K562 (cell line): Measurements from ENCODE around the gene FCGBP. TPM values are rescaled to one million over a fixed set of nuclear protein-coding genes. Genes with fewer than 3 reads are reported as not detected.

Experiments used
- ATAC-seq: fragments of 200-7000 bp; cut with Tn5 transposase; 3 replicates; pipeline ENCODE4 v1.9.1; 2020; ENCODE audit warnings: moderate library complexity
- BruUV-seq: library from RNA; stranded (reverse); fragments of 400-500 nt; replicated peaks from 2 replicates; lab custom pipeline; 2021; lab: Mats Ljungman, UMichigan
- CTCF ChIA-PET: fragments of 300-600 bp; formaldehyde crosslinking; extraction: SDS; loops from one replicate; lab custom pipeline; 2021; ENCODE audit warnings: low intra/inter-chr PET ratio; lab: Yijun Ruan, JAX
- POLR2A ChIA-PET: fragments of 300-600, 350-650 bp; sonication (Branson Sonifier 250); formaldehyde crosslinking; extraction: SDS; loops from one replicate; lab custom pipeline; 2021; ENCODE audit warnings: antibody characterized with exemption, inconsistent platforms; lab: Yijun Ruan, JAX
- DNase-seq, 4 experiments: peaks; one replicate each; pipeline versions ENCODE4 v3.0.0 to v3.0.0-alpha.2; 2011 to 2018; ENCODE audit warnings: low spot score in 3 of 4, mixed read lengths in 3 of 4; ENCODE audit errors: extremely low read depth in 1 of 4
- FAIRE-seq: peaks from 2 replicates; lab custom pipeline; 2011; peaks lifted over from hg19 to GRCh38; lab: Jason Lieb, UNC
- H2AFZ ChIP-seq: 2 replicates; pipeline ENCODE4 v1.6.0; 2011; ENCODE audit warnings: low read depth, low read length, control low read depth, inconsistent platforms
- H3K27ac ChIP-seq: fragments of 200-600 bp; 3 replicates; pipeline ENCODE4 v1.8.0; 2011; ENCODE audit warnings: low read depth, mild to moderate bottlenecking, control low read depth, inconsistent platforms, low read length, moderate library complexity, mixed read lengths; ENCODE audit errors: extremely low read depth
- H3K27me3 ChIP-seq, 2 experiments: fragments of 300-600 bp in 1 of 2; 2 replicates in 1 of 2; 3 replicates in 1 of 2; pipeline versions ENCODE4 v1.6.0 to v1.8.0; 2011; ENCODE audit warnings: inconsistent platforms in 2 of 2, low read length in 2 of 2, mild to moderate bottlenecking in 1 of 2, mixed read lengths in 1 of 2, moderate library complexity in 1 of 2; ENCODE audit not compliant: control insufficient read depth in 2 of 2, insufficient read depth in 2 of 2
- H3K36me3 ChIP-seq: fragments of 300-600 bp; 3 replicates; pipeline ENCODE4 v1.8.0; 2011; ENCODE audit warnings: mild to moderate bottlenecking, low read length, inconsistent platforms; ENCODE audit not compliant: control insufficient read depth, insufficient read depth
- H3K4me1 ChIP-seq, 2 experiments: fragments of 200-600 bp in 1 of 2; replicated peaks in 1 of 2; 2 replicates in 1 of 2; 3 replicates in 1 of 2; pipeline versions ENCODE4 v1.5.1 to v1.8.0; 2011; ENCODE audit warnings: inconsistent platforms in 2 of 2, low read length in 2 of 2, mild to moderate bottlenecking in 1 of 2, mixed read lengths in 1 of 2, moderate library complexity in 1 of 2; ENCODE audit not compliant: control insufficient read depth in 2 of 2, insufficient read depth in 2 of 2
- H3K4me2 ChIP-seq: 2 replicates; pipeline ENCODE4 v1.6.1; 2011; ENCODE audit warnings: low read length, control low read depth, inconsistent platforms, mixed read lengths; ENCODE audit not compliant: insufficient read depth
- H3K4me3 ChIP-seq: fragments of 200-600 bp; sonication (generic), shearing (Covaris generic); 2 replicates; pipeline ENCODE4 v1.5.1; 2016; ENCODE audit warnings: control low read depth, inconsistent platforms
- H3K79me2 ChIP-seq: fragments of 200-600 bp; 3 replicates; pipeline ENCODE4 v1.8.0; 2011; ENCODE audit warnings: low read length, inconsistent platforms; ENCODE audit not compliant: control insufficient read depth, insufficient read depth
- H3K9ac ChIP-seq, 2 experiments: 2 replicates each; pipeline versions ENCODE4 v1.6.0 to v1.6.1; 2011; ENCODE audit warnings: low read depth in 2 of 2, low read length in 2 of 2, control low read depth in 1 of 2, inconsistent platforms in 1 of 2, mild to moderate bottlenecking in 1 of 2, mixed read lengths in 1 of 2; ENCODE audit not compliant: insufficient read depth in 1 of 2
- H3K9me1 ChIP-seq: one replicate; pipeline ENCODE4 v1.6.0; 2011; ENCODE audit warnings: inconsistent platforms, mild to moderate bottlenecking, low read length, moderate library complexity; ENCODE audit not compliant: control insufficient read depth, insufficient read depth
- H3K9me3 ChIP-seq: replicated peaks from 2 replicates; pipeline ENCODE4 v1.5.1; 2011; ENCODE audit warnings: low read depth, low read length, inconsistent platforms; ENCODE audit not compliant: control insufficient read depth, insufficient read depth
- H4K20me1 ChIP-seq: replicated peaks from 2 replicates; pipeline ENCODE4 v1.6.1; 2011; ENCODE audit warnings: low read length, inconsistent platforms, mixed read lengths; ENCODE audit not compliant: control insufficient read depth, insufficient read depth
- HSF4 ChIP-seq: fragments of 250-450 bp; sonication (Bioruptor Pico); IDR thresholded peaks from 2 replicates; pipeline ENCODE4 v2.1.2; 2022; ENCODE audit warnings: mild to moderate bottlenecking, moderate library complexity, borderline replicate concordance
- NR0B1 ChIP-seq: fragments of 450-650 bp; IDR thresholded peaks from one replicate; pipeline ENCODE4 v1.6.1; 2018; ENCODE audit warnings: mild to moderate bottlenecking, moderate library complexity; ENCODE audit not compliant: partially characterized antibody
- RBM15 ChIP-seq: fragments of 200-400 bp; formaldehyde crosslinking; IDR thresholded peaks from 2 replicates; pipeline ENCODE4 v1.6.1; 2018; ENCODE audit warnings: mild to moderate bottlenecking, low read length, moderate library complexity; ENCODE audit not compliant: insufficient read depth
- SMARCE1 ChIP-seq: fragments of 450-650 bp; IDR thresholded peaks from 2 replicates; pipeline ENCODE4 v1.7.1; 2016; ENCODE audit warnings: mild to moderate bottlenecking
- TGIF2 ChIP-seq: sonication (generic); formaldehyde crosslinking; IDR thresholded peaks from 2 replicates; pipeline ENCODE4 v1.8.1; 2022; ENCODE audit warnings: mild to moderate bottlenecking, missing genetic modification reagents, moderate library complexity
- WGBS: fragments of 100-300 bp; shearing (Covaris generic); methylation state at CpG from one replicate; pipeline ENCODE4 v1.1.6; 2016; ENCODE audit warnings: low coverage, mixed read lengths; ENCODE audit not compliant: insufficient coverage; ENCODE audit errors: missing lambda C conversion rate; 5-methylcytosine and 5-hydroxymethylcytosine counted together
- in situ Hi-C: fragments of 300-500 bp; cut with MboI; formaldehyde crosslinking; loops from 4 replicates; pipeline ENCODE4 v1.15.0; 2018; ENCODE audit warnings: inconsistent platforms, mixed read lengths
- intact Hi-C: fragments of 100-400 bp; cut with micrococcal nuclease; formaldehyde crosslinking; loops from 2 replicates; pipeline ENCODE4 v1.14.2; 2022
- polyA plus RNA-seq, 8 experiments: library from polyadenylated mRNA; depleted of rRNA in 4 of 8; stranded (reverse) in 5 of 8; unstranded in 3 of 8; fragments of >200 nt; fragmentation: Nextera tagmentation in 2 of 8; fragmentation: Illumina TruSeq in 1 of 8; extraction: Ambion mirVana in 2 of 8; extraction: Trizol in 1 of 8; gene quantifications; 2 replicates each; pipeline versions ENCODE4 v1.2.1 to v1.2.3, GENCODE V29; 2011 to 2014; ENCODE audit warnings: inconsistent platforms in 1 of 8, missing spikeins in 1 of 8
- total RNA-seq, 7 experiments: library from RNA; depleted of rRNA in 6 of 7; stranded (reverse); fragments of >200 nt in 6 of 7; fragmentation: Illumina TruSeq in 2 of 7; extraction: Trizol in 2 of 7; gene quantifications; 2 replicates each; pipeline versions ENCODE4 v1.2.1 to v1.2.3, GENCODE V29; 2011 to 2021; ENCODE audit warnings: low replicate concordance in 1 of 7
- TF ChIP-seq, protein P1 (sequence below): IDR thresholded peaks from 2 replicates; pipeline ENCODE4 v1.6.1; 2011; ENCODE audit not compliant: insufficient read length; ENCODE audit errors: extremely low read depth
- TF ChIP-seq, protein P2 (sequence below), 2 experiments: fragments of 450-650 bp in 1 of 2; sonication (generic) in 1 of 2; formaldehyde crosslinking in 1 of 2; IDR thresholded peaks in 1 of 2; conservative IDR thresholded peaks in 1 of 2; 2 replicates each; pipeline versions ENCODE4 v1.6.1 to v1.8.1; 2016 to 2023; ENCODE audit warnings: mild to moderate bottlenecking in 2 of 2, moderate library complexity in 2 of 2, inconsistent platforms in 1 of 2, missing genetic modification reagents in 1 of 2

Gene FCGBP
- total and polyA plus RNA-seq, 9 of the 15 experiments (the other 6 are each of a cell fraction or from before 2014, with no cell fraction given): 0.01 to 1.5 (median 0.13) TPM; not detected in 4

DNA sequence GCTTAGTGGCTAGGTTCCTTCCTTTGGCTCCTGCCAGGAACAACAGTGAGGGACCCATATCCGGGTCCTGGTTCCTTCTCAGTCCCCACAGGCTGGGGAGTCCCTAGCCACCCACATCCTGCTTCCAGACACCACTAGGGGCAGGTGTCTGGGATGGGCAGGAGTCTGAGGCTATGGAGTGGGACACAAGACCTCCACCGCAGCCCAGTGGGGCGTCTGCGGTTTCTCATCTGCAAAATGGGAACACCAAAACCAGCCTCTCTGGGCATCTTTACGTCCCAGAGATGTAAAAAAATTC lies 879 bp upstream of the FCGBP start:
- Histone ChIP-seq H3K36me3 (no peaks in the 10 kb centered on the region), H3K9me3 (no peaks in the 10 kb centered on the region; the same call in 1 of the 2 replicates), H3K4me3 (no peak overlapping the region), H3K27me3 (peaks cover 0 to 13% of the 10 kb centered on the region in 2 experiments; a peak in 2 of 5 replicates), H3K4me2 (no peak overlapping the region), H2AFZ (no peak overlapping the region), H3K27ac (no peak overlapping the region), H4K20me1 (no peaks in the 10 kb centered on the region), H3K9ac (no peak overlapping the region), H3K4me1 (peaks cover 0 to 5% of the 10 kb centered on the region in 2 experiments; a peak in 2 of 5 replicates), H3K79me2 (no peaks in the 10 kb centered on the region), H3K9me1 (no peaks in the 10 kb centered on the region)
- BruUV-seq: no TSS peak
- in situ Hi-C loops: no loop called here
- POLR2A ChIA-PET: interaction anchor here (1.0 to 2.1 kb wide), 3 partner anchors 20 to 35 kb away, joined by 3 to 6 read pairs (median 5); partner anchors contain the start of gene PSMC4
- TF ChIP-seq RBM15 (no peak), SMARCE1 (no peak), TGIF2 (CRISPR knock-in tag) (no peak), NR0B1 (no peak), HSF4 (CRISPR knock-in tag) (no peak)
- TF ChIP-seq, protein P1, sequence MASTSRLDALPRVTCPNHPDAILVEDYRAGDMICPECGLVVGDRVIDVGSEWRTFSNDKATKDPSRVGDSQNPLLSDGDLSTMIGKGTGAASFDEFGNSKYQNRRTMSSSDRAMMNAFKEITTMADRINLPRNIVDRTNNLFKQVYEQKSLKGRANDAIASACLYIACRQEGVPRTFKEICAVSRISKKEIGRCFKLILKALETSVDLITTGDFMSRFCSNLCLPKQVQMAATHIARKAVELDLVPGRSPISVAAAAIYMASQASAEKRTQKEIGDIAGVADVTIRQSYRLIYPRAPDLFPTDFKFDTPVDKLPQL: no peak
- TF ChIP-seq, protein P2, sequence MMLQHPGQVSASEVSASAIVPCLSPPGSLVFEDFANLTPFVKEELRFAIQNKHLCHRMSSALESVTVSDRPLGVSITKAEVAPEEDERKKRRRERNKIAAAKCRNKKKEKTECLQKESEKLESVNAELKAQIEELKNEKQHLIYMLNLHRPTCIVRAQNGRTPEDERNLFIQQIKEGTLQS (IDR thresholded peaks at IDR 0.05): no peak
- TF ChIP-seq, protein P2 (CRISPR knock-in tag; conservative IDR thresholded peaks at IDR 0.05): no peak
- 21% methylated on average over 4 of the region's 5 CpGs for WGBS
- no peak for FAIRE-seq
- intact Hi-C loops: no loop called here
- DNase-seq: no peak
- CTCF ChIA-PET: no interaction called here
- ATAC-seq: no peak
